HG03045 (cell line): ENCODE measurements around the gene INMT.

Experiments
- ATAC-seq: cut with Tn5 transposase; IDR thresholded peaks from one replicate; pipeline ENCODE4 v1.9.1; 2021; ENCODE audit warnings: mild to moderate bottlenecking, moderate library complexity; ENCODE audit not compliant: unreplicated experiment

The INMT gene

GRCh38 chr7:30727061-30727945, 24.6 kb upstream of the INMT start:
- no peak for ATAC-seq

GRCh38 chr7:30728591-30729100, 23.3 kb upstream of the INMT start:
- ATAC-seq = no peak

GRCh38 chr7:30729642-30730041, 22.3 kb upstream of the INMT start:
- ATAC-seq = no peak

GRCh38 chr7:30730097-30730496, 21.8 kb upstream of the INMT start:
- no peak for ATAC-seq

GRCh38 chr7:30730996-30731395, 20.9 kb upstream of the INMT start:
- ATAC-seq = no peak

GRCh38 chr7:30731581-30731980, 20.4 kb upstream of the INMT start:
- no peak for ATAC-seq

GRCh38 chr7:30732606-30733005, 19.3 kb upstream of the INMT start:
- ATAC-seq = no peak

- ATAC-seq = no peak
Observed at GRCh38 chr7:30733216-30733615, 18.7 kb upstream of the INMT start.

GRCh38 chr7:30733691-30734090, 18.2 kb upstream of the INMT start:
- ATAC-seq = no peak

GRCh38 chr7:30734497-30734896, 17.4 kb upstream of the INMT start:
- ATAC-seq = no peak

- no peak for ATAC-seq
Observed at GRCh38 chr7:30735631-30736030, 16.3 kb upstream of the INMT start.

GRCh38 chr7:30736291-30736690, 15.6 kb upstream of the INMT start:
- no peak for ATAC-seq

GRCh38 chr7:30738026-30738915, 13.7 kb upstream of the INMT start:
- ATAC-seq = no peak

- no peak for ATAC-seq
Observed at GRCh38 chr7:30739691-30740090, 12.2 kb upstream of the INMT start.

- ATAC-seq = no peak
Observed at GRCh38 chr7:30740417-30741181, 11.3 kb upstream of the INMT start.

GRCh38 chr7:30741289-30741688, 10.6 kb upstream of the INMT start:
- ATAC-seq = no peak

GRCh38 chr7:30743371-30744074, 8.4 kb upstream of the INMT start:
- no peak for ATAC-seq

- ATAC-seq = no peak
Observed at GRCh38 chr7:30744075-30744417, 7.9 kb upstream of the INMT start.

GRCh38 chr7:30745261-30745941, 6.5 kb upstream of the INMT start:
- no peak for ATAC-seq

GRCh38 chr7:30750010-30750409, 1.9 kb upstream of the INMT start:
- ATAC-seq = no peak
